Upper lobe of left lung (tissue), 4 donors: ENCODE data around the gene OPCML.

ENCODE experiments used
- CTCF ChIP-seq, 6 experiments: fragments of 450-650 bp in 4 of 6; fragments of 200-600 bp in 2 of 6; sonication (generic) in 2 of 6; IDR thresholded peaks; one replicate each; pipeline ENCODE4 v1.5.1; 2016 to 2019; ENCODE audit warnings: antibody characterized with exemption in 6 of 6
- EP300 ChIP-seq, 4 donors: sonication (generic); formaldehyde crosslinking; IDR thresholded peaks; one replicate each; pipeline ENCODE4 v1.5.1; 2017; ENCODE audit warnings: antibody characterized with exemption in 4 of 4, control low read depth in 2 of 4
- POLR2A ChIP-seq, 4 donors: fragments of 450-650 bp; IDR thresholded peaks; one replicate each; pipeline ENCODE4 v1.5.1; 2016 to 2017; ENCODE audit warnings: antibody characterized with exemption in 4 of 4, mild to moderate bottlenecking in 2 of 4
- POLR2AphosphoS5 ChIP-seq, 2 donors: sonication (generic); formaldehyde crosslinking; IDR thresholded peaks; one replicate each; pipeline ENCODE4 v1.5.1; 2017; ENCODE audit warnings: antibody characterized with exemption in 2 of 2

- TF ChIP-seq CTCF (IDR thresholded peaks at IDR 0.05) (no peak), POLR2A (IDR thresholded peaks at IDR 0.05) (no peak), EP300 (IDR thresholded peaks at IDR 0.05) (no peak), POLR2AphosphoS5 (IDR thresholded peaks at IDR 0.05) (no peak)
Measured at GRCh38 chr11:132782102-132782501, 750.2 kb downstream of the OPCML start.
